Left ventricle myocardium inferior (tissue), 1 donor: ENCODE results near the gene CMIP. TPM values are rescaled to one million over a fixed set of nuclear protein-coding genes. Genes with fewer than 3 reads are reported as not detected.

ENCODE experiments used
- DNase-seq: peaks from one replicate; pipeline ENCODE4 v3.0.0-alpha.2; 2020
- H3K27ac ChIP-seq: fragments of 200-600 bp; replicated peaks from 2 replicates; pipeline ENCODE4 v1.8.0; 2021
- H3K27me3 ChIP-seq: fragments of 200-600 bp; 2 replicates; pipeline ENCODE4 v1.8.0; 2021; ENCODE audit warnings: low read depth
- H3K36me3 ChIP-seq: fragments of 200-600 bp; 2 replicates; pipeline ENCODE4 v1.8.0; 2021
- H3K4me1 ChIP-seq: fragments of 200-600 bp; 2 replicates; pipeline ENCODE4 v1.8.0; 2021
- H3K4me3 ChIP-seq: fragments of 200-600 bp; 2 replicates; pipeline ENCODE4 v1.8.0; 2021; ENCODE audit warnings: mild to moderate bottlenecking, moderate library complexity
- H3K9me3 ChIP-seq: fragments of 200-600 bp; replicated peaks from 2 replicates; pipeline ENCODE4 v1.8.0; 2021
- CTCF ChIP-seq: fragments of 200-600 bp; IDR thresholded peaks from 2 replicates; pipeline ENCODE4 v1.8.0; 2021; ENCODE audit warnings: antibody characterized with exemption, mild to moderate bottlenecking, borderline replicate concordance
- intact Hi-C: fragments of 100-400 bp; cut with micrococcal nuclease; formaldehyde crosslinking; loops from one replicate; pipeline ENCODE4 v1.11.0; 2022
- total RNA-seq: library from RNA; stranded (reverse); fragmentation: NEBNext Ultra II Directional; extraction: Animal tissue kit (Norgen Biotek cat#: 25700); gene quantifications from one replicate; pipeline ENCODE4 v1.2.1, GENCODE V29; 2021
- donor health status: DM: no; HTN: yes; CAD: no; lungs with severe emphysema.

CMIP gene
- total RNA-seq, 1 donor from 2014 or later: 11.2 TPM

GRCh38 chr16:81544700-81545271 lies 100.2 kb downstream of the CMIP start:
- no peaks in the 10 kb centered on the region for H3K27me3 ChIP-seq
- H3K9me3 ChIP-seq: no peaks in the 10 kb centered on the region
- TF ChIP-seq CTCF: no peak
- intact Hi-C loops: no loop called here
- no peak overlapping the region for H3K4me3 ChIP-seq
- peaks cover 40% of the 10 kb centered on the region for H3K4me1 ChIP-seq
- H3K36me3 ChIP-seq: no peaks in the 10 kb centered on the region
- H3K27ac ChIP-seq: no peak overlapping the region
- DNase-seq: no peak

GRCh38 chr16:81545470-81546250 lies 101.1 kb downstream of the CMIP start:
- Histone ChIP-seq H3K4me1 (peaks cover 49% of the 10 kb centered on the region), H3K9me3 (no peaks in the 10 kb centered on the region), H3K27me3 (no peaks in the 10 kb centered on the region), H3K27ac (no peak overlapping the region), H3K4me3 (no peak overlapping the region), H3K36me3 (no peaks in the 10 kb centered on the region)
- no peak for TF ChIP-seq CTCF
- no peak for DNase-seq
- intact Hi-C loops: no loop called here

GRCh38 chr16:81546781-81547180 lies 102.2 kb downstream of the CMIP start:
- H3K4me1 ChIP-seq: peaks cover 57% of the 10 kb centered on the region

GRCh38 chr16:81547194-81547938 lies 102.8 kb downstream of the CMIP start:
- no peaks in the 10 kb centered on the region for H3K27me3 ChIP-seq
- no peak for DNase-seq
- no peak for TF ChIP-seq CTCF
- no peak overlapping the region for H3K4me3 ChIP-seq
- no peaks in the 10 kb centered on the region for H3K36me3 ChIP-seq
- H3K9me3 ChIP-seq: no peaks in the 10 kb centered on the region
- intact Hi-C loops: no loop called here
- H3K4me1 ChIP-seq: peaks cover 61% of the 10 kb centered on the region
- no peak overlapping the region for H3K27ac ChIP-seq

More at GRCh38 chr16:81546781-81547180, 102.2 kb downstream of the CMIP start:
- no peak for TF ChIP-seq CTCF
- Histone ChIP-seq H3K36me3 (no peaks in the 10 kb centered on the region), H3K27me3 (no peaks in the 10 kb centered on the region), H3K27ac (no peak overlapping the region), H3K4me3 (no peak overlapping the region), H3K9me3 (no peaks in the 10 kb centered on the region)
- intact Hi-C loops: no loop called here
- DNase-seq: no peak

- Histone ChIP-seq H3K36me3 (no peaks in the 10 kb centered on the region), H3K4me1 (peaks cover 61% of the 10 kb centered on the region), H3K9me3 (no peaks in the 10 kb centered on the region), H3K27me3 (no peaks in the 10 kb centered on the region), H3K27ac (no peak overlapping the region), H3K4me3 (no peak overlapping the region)
- intact Hi-C loops: no loop called here
- TF ChIP-seq CTCF: no peak
- no peak for DNase-seq
These were observed 103.3 kb downstream of the CMIP start for GRCh38 chr16:81547939-81548216.
